ENCODE measurements around the gene SELENOW. TPM values are rescaled to one million over a fixed set of nuclear protein-coding genes. Genes with fewer than 3 reads are reported as not detected.
"Not testable (repeated sequence)": the region's sequence is repeated elsewhere in the genome, so short reads cannot be mapped to it uniquely, and the experiment has no call there.

The SELENOW gene
- total RNA-seq, 2 experiments from 2014 or later = 105 to 106 TPM

DNA sequence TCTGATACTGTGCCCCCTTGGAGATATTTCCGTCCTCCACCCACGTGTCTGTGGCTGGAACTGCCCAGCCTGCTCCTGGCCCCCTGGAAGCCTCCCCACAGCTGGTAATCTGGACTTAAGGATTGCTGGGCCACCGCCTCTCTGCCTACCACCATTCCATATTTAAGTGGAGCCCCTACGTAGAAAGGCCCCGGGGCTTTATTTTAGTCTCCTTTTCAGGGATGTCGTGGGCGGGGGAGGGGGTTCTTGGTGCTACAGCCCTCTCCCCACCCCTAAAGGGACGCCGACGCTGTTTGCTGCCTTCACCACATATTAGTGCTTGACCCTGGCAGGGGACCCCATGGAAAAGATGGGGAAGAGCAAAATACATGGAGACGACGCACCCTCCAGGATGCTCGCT, 35.9 kb upstream of the SELENOW start:
- H3K4me1 Mint-ChIP-seq (ENCODE audit: low read depth) = peaks cover 33% of the 10 kb centered on the region
- CTCF ChIA-PET = interaction anchor here (0.6 to 13.9 kb wide), 12 partner anchors 17 to 394 kb away, joined by 3 to 168 read pairs (median 3); partner anchors contain the start of genes DHX34 and EHD2
- ATAC-seq (no peak), DNase-seq (no peak)
- H3K27ac Mint-ChIP-seq = peak overlapping the region; percentile 25
- POLR2A ChIA-PET = interaction anchor here (0.7 to 2.4 kb wide), 2 partner anchors 29 to 107 kb away, joined by 3 to 7 read pairs; partner anchors contain the start of gene EHD2
- no peaks in the 10 kb centered on the region for H3K9me3 Mint-ChIP-seq
- peaks cover 9% of the 10 kb centered on the region for H3K36me3 Mint-ChIP-seq (ENCODE audit: low read depth)
- intact Hi-C loops (cut with micrococcal nuclease) = loop anchor here (2.0 kb wide), 1 partner anchor 30 kb away; the partner anchor contains the start of gene EHD2
- peak overlapping the region; percentile 99 for H3K4me3 Mint-ChIP-seq
- TF ChIP-seq, protein P1, sequence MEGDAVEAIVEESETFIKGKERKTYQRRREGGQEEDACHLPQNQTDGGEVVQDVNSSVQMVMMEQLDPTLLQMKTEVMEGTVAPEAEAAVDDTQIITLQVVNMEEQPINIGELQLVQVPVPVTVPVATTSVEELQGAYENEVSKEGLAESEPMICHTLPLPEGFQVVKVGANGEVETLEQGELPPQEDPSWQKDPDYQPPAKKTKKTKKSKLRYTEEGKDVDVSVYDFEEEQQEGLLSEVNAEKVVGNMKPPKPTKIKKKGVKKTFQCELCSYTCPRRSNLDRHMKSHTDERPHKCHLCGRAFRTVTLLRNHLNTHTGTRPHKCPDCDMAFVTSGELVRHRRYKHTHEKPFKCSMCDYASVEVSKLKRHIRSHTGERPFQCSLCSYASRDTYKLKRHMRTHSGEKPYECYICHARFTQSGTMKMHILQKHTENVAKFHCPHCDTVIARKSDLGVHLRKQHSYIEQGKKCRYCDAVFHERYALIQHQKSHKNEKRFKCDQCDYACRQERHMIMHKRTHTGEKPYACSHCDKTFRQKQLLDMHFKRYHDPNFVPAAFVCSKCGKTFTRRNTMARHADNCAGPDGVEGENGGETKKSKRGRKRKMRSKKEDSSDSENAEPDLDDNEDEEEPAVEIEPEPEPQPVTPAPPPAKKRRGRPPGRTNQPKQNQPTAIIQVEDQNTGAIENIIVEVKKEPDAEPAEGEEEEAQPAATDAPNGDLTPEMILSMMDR (IDR thresholded peaks at IDR 0.05) = no peak
- H3K27me3 Mint-ChIP-seq = no peaks in the 10 kb centered on the region

DNA sequence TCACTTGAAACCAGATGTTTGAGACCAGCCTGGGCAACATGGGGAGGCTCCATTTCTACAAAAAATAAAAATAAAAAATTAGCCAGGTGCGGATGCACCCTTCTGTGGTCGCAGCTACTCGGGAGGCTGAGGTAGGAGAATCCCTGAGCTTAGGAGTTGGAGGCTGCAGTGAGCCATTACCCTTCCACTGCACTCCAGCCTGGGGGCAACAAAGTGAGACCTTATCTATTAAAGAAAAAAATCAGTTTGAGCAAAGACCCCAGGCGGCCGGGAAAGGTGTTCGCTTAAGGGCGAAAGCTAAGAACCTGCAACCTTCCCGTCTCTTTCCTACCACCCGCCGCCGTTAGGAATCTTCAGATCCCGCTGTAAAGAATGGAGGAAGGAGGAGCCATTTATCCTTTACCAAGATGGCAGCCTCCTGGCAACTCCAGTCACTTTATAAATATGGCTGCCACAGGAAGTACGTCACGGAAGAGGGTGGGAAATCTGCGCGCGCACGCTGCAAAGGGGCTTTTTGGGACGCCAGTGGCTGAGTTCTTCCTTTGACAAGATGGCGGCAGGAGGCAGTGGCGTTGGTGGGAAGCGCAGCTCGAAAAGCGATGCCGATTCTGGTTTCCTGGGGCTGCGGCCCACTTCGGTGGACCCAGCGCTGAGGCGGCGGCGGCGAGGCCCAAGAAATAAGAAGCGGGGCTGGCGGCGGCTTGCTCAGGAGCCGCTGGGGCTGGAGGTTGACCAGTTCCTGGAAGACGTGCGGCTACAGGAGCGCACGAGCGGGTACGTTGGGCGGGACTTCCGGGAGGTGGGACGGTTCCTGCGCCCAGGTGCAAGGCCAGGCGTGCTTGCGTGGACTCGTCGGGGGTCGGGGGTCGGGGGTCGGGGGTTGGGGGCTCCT, 33.2 kb upstream of the SELENOW start, which contains the start of gene NOP53:
Gene NOP53, plus strand, starts transcription at position 537 of the 892 bp plus-strand sequence. Its CDS starts 14 bp downstream, at position 551.
- Mint-ChIP-seq H3K4me3 (peak within 1 kb of the TSS; percentile 99), H3K27ac (peak within 1 kb of the TSS; percentile 100), H3K9me3 (no peaks in the 10 kb centered on the region), H3K36me3 (ENCODE audit: low read depth) (peaks cover 25% of the 10 kb centered on the region), H3K4me1 (ENCODE audit: low read depth) (peaks cover 49% of the 10 kb centered on the region), H3K27me3 (no peaks in the 10 kb centered on the region)
- DNase-seq = peak; percentile 98
- ChIA-PET POLR2A (interaction anchor here (0.6 to 4.3 kb wide), 15 partner anchors 11 to 361 kb away, joined by 3 to 69 read pairs (median 4); no protein-coding TSS in a partner anchor), CTCF (interaction anchor here (1.0 to 13.9 kb wide), 7 partner anchors 21 to 313 kb away, joined by 3 to 168 read pairs (median 8); partner anchors contain the start of gene EHD2)
- TF ChIP-seq, protein P1 (IDR thresholded peaks at IDR 0.05) = no peak
- intact Hi-C loops (cut with micrococcal nuclease) = loop anchor here (2.0 kb wide), 1 partner anchor 38 kb away; no protein-coding TSS in a partner anchor
- peak; percentile 75 for ATAC-seq

GRCh38 chr19:47746129-47746528, 32.4 kb upstream of the SELENOW start:
- H3K27me3 Mint-ChIP-seq; H3K27ac Mint-ChIP-seq; H3K9me3 Mint-ChIP-seq; ATAC-seq; DNase-seq; intact Hi-C loops (cut with micrococcal nuclease): not testable (repeated sequence)
- Mint-ChIP-seq H3K36me3 (ENCODE audit: low read depth) (peaks cover 28% of the 10 kb centered on the region), H3K4me1 (ENCODE audit: low read depth) (peaks cover 51% of the 10 kb centered on the region), H3K4me3 (peak overlapping the region; percentile 99)
- CTCF ChIA-PET = interaction anchor here (2.6 to 13.9 kb wide), 3 partner anchors 20 to 39 kb away, joined by 8 to 168 read pairs (median 10); partner anchors contain the start of gene EHD2
- POLR2A ChIA-PET = interaction anchor here (0.7 to 4.3 kb wide), 6 partner anchors 12 to 362 kb away, joined by 3 to 69 read pairs (median 4); no protein-coding TSS in a partner anchor

DNA sequence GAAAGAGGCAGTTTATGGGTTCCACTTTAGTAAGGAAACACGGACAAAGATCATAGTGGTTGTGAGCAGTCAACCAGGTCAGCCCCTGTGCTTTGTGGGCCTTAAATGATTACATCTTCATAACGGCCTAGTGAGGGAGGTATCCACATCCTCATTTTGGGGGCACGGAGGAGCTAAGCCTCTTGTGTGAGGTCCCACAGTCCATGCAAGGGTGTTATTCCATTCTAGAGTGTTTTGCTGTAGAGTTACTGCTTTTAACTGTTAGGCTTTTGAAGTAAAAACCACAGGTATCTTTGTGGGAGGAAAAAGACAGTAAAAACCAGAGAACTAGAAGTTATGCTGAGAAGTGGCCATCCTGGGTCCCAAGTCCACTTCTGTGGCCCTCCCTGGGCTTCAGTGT, 29.2 kb upstream of the SELENOW start:
- Mint-ChIP-seq H3K9me3 (no peaks in the 10 kb centered on the region), H3K4me3 (peak overlapping the region; percentile 15), H3K36me3 (ENCODE audit: low read depth) (peaks cover 52% of the 10 kb centered on the region), H3K27me3 (no peaks in the 10 kb centered on the region), H3K27ac (peak overlapping the region; percentile 27), H3K4me1 (ENCODE audit: low read depth) (peaks cover 31% of the 10 kb centered on the region)
- ChIA-PET POLR2A (interaction anchor here (0.9 to 1.5 kb wide), 3 partner anchors 9 to 31 kb away, joined by 3 to 5 read pairs (median 4); no protein-coding TSS in a partner anchor), CTCF (no interaction called here)
- ATAC-seq = no peak
- intact Hi-C loops (cut with micrococcal nuclease) = no loop called here
- no peak for DNase-seq
- TF ChIP-seq, protein P1 (IDR thresholded peaks at IDR 0.05) = no peak

DNA sequence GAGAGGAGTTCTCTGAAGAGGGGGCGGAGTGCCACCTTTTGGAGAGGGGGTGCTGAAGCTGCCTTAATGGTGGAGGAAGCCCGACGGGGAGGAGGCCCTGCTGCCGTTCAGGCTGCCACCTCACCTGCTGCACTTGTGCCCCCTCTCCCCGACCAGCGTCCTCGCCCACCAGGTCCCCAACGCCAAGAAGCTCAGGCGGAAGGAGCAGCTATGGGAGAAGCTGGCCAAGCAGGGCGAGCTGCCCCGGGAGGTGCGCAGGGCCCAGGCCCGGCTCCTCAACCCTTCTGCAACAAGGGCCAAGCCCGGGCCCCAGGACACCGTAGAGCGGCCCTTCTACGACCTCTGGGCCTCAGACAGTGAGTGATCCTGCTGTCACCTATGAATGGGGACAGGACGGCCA, 27.8 kb upstream of the SELENOW start:
- Mint-ChIP-seq H3K27ac (no peak overlapping the region), H3K9me3 (no peaks in the 10 kb centered on the region), H3K4me3 (no peak overlapping the region), H3K36me3 (ENCODE audit: low read depth) (peaks cover 50% of the 10 kb centered on the region), H3K27me3 (no peaks in the 10 kb centered on the region), H3K4me1 (ENCODE audit: low read depth) (peaks cover 27% of the 10 kb centered on the region)
- intact Hi-C loops (cut with micrococcal nuclease) = no loop called here
- DNase-seq (no peak), ATAC-seq (no peak)
- TF ChIP-seq, protein P1 (IDR thresholded peaks at IDR 0.05) = no peak
- ChIA-PET POLR2A (interaction anchor here (1.0 to 2.4 kb wide), 2 partner anchors 9 to 43 kb away, joined by 3 to 11 read pairs; no protein-coding TSS in a partner anchor), CTCF (no interaction called here)

All from activated CD8-positive, alpha-beta T cell treated with anti-CD3 and anti-CD28 coated beads for 36 hours (primary cell).